NCI-H2227 (cell line): ENCODE results near the gene DIAPH1.
A peak's percentile ranks its signal among the peaks of the same experiment; 100 is the strongest.

ENCODE experiments used
- DNase-seq: peaks from one replicate; lab custom pipeline; 2025; ENCODE audit not compliant: unreplicated experiment; lab: John Stamatoyannopoulos, UW

DIAPH1 gene

GRCh38 chr5:141618804-141619554 is at the start of gene DIAPH1:
Gene DIAPH1 (minus strand): TSS chr5:141619000. CDS start chr5:141618914, 86 bp downstream.
- peak; percentile 96 for DNase-seq

DNA sequence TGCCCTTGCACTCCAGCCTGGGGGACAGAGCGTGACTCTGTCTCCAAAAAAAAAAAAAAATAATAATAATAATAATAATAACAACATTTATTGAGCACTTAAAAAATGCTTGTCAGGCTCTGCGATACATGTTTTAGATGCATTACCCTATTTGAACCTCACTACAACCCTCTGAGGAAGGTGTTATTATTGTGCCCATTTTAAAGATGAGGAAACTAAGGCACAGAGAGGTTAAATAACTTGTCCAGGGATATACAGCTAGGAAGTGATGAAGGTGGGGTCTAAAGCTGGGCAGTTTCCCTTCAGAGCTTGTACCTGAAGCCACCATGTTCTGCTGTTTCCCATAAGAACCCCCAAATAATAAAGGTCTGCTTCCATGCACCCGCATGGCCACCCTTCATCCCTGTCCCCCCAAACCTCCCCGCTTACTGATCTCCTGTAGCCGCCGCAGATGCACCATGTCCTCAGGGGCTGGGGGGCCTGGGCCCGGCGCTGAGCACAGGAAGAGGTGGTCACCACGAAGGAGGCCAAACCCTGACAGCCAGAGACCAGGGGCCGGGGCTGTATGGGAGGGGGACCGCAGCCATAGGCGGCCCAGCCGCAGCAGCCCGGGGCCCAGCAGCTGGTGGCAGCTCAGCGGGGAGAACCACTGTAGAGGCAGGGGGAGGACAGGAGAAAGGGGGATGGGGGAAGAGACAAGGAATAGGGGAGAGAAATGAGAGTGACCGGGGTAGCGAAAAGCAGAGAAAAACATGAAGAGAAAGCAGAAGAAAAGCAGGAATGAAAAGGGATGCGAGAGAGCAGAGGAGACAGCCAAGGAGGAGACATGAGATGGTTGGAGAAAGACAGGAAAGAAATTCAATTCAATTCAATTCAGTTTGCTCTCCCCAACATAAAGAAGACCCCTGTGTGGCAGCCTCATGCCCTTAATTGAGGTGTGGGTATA is 47.5 kb upstream of the DIAPH1 start:
- DNase-seq, result no peak

DNA sequence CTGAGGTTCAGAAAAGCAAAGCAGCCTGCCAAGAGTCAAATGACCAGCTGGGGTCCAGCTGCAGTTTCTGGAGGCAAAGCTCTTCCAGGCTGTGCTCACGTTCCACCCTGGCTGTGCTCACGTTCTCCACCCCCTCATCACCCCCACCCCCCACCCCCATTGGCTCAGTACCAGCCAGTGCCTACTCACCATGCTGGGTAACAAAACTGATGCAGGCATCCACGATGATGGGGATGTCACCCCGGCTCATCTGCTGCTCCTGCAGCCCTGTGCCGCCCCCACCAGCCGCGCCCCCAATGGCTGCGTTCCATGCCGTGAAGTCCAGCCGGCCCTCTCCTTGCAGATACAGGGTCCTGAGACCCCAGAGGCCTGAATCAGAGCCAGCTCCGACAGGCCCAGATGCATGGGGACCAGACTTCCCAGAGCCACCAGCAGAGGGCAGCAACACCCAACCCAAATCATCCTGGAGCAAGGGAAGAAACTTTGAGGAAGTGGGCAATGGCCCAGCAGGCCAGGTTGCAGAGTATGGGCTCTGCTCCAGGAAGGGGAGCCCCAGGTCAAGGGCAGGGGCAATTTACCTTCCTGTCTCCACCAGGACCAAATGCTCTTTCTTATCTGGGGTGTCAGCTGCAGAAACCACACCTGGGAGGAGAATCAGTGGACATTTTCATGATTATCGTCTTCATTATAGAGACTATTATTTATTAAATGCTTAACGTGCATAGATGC is 46.1 kb upstream of the DIAPH1 start:
- peak; percentile 64 for DNase-seq

DNA sequence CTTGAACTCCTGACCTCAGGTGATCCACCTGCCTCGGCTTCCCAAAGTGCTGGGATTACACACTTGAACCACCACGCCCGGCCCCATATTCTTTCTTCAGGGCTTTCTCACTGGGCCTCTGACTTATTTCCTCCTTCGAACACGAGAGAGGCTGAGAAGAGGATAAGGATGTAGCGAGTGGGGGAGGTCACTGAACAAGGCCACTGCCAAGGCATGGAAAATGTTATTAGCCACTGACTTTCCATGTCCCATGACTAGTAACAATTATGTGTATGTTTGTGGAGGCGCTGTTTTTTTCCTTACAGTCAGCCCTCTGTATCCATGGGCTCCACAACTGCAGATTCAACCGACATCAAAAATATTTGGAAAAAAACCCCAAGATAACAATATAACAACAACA is 44.7 kb upstream of the DIAPH1 start:
- no peak for DNase-seq

DNA sequence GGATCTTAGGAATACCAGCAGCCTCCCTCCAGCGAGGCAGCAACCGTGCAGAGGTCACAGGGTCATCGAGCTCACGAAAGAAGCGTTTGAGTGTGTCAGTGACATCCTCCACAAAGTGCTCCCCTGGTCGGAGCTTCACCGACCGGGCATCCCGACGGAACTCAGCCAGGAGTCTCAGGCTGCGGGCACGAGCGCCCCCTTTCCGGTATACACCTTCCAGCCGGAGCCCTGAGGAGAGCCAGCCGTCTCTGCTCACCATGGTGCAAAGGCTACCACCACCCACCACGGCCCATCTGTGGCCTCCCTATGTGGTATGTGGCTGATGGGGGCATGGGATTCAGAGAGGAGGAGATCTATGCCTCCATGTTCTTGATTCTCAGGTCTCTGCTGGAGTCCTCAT is 43.2 kb upstream of the DIAPH1 start:
- DNase-seq, result no peak

GRCh38 chr5:141657937-141658545 is 39.2 kb upstream of the DIAPH1 start:
- no peak for DNase-seq

DNA sequence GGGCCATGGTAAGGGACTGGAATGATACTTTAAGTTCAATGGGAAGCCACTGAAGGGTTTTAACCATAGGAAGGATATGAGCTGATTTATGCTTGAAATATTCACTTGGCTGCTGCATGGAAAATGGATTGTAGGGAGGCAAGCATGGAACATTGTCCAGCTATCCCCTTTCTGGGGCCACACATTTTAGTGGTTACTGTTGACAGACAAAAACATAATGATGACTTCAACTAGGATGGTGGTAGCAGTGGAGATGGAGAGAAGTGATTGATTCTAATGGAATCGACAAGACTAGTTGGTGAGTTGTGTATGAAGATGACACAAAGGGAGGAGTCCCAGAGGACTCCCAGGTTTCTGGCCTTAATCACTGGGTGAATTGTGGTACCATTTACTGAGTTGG is 38.6 kb upstream of the DIAPH1 start:
- no peak for DNase-seq

DNA sequence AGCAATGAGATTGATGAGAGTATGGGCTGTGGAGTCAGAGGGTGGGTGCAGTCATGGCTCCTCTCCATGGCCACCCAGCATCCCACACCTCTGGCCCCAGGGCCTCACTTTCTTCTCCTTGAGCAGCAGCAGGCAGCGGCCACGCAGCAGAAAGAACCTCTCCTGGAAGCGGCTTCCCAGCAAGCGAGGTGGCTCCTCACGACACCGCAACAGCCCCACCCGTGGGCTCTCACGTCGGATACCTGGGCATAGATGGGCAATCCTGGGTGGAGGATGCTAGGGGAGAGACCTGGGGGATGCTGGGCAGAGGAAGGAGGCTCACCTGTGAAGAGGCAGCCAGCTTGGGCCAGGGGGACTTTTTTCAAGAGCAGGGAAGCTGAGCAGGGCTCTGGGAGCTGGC is 37.6 kb upstream of the DIAPH1 start:
- no peak for DNase-seq

DNA sequence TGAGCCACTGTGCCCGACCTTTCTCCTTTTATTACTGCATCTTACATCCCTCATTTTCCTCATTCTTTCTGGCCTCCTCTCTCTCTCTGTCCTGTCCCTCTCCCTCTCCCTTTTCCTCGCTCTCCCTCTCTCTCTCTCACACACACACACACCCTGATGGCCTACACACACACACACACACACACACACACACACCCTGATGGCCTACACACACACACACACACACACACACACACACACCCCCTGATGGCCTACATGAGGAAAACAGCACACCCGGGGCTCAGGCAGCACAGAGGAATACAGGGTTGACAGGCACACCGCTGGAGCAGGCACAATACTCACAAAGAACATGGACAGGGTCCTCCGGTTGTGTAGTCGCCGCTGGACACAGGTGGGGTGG is 36.2 kb upstream of the DIAPH1 start:
- no peak for DNase-seq

- no peak for DNase-seq
These were observed 35.5 kb upstream of the DIAPH1 start for GRCh38 chr5:141654298-141654697.

DNA sequence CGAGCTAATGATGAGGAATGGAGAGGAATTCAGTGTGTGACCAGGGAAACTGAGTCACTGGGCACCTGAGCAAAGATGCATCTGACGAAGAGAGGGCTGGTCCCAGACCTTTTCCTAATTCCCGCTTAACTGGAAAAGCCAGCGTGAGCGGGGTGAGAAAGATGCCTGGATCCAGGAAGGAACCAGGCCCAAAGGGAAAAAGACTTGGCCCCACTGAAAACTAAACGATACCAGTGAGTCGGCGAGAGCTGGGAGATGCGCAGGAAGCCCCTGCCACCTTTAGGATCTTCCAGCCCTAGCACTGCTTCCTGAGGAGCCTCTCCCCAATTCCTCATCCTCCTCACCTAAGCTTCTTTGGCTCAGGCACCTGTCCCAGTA is 32.9 kb upstream of the DIAPH1 start:
- DNase-seq, result no peak

DNA sequence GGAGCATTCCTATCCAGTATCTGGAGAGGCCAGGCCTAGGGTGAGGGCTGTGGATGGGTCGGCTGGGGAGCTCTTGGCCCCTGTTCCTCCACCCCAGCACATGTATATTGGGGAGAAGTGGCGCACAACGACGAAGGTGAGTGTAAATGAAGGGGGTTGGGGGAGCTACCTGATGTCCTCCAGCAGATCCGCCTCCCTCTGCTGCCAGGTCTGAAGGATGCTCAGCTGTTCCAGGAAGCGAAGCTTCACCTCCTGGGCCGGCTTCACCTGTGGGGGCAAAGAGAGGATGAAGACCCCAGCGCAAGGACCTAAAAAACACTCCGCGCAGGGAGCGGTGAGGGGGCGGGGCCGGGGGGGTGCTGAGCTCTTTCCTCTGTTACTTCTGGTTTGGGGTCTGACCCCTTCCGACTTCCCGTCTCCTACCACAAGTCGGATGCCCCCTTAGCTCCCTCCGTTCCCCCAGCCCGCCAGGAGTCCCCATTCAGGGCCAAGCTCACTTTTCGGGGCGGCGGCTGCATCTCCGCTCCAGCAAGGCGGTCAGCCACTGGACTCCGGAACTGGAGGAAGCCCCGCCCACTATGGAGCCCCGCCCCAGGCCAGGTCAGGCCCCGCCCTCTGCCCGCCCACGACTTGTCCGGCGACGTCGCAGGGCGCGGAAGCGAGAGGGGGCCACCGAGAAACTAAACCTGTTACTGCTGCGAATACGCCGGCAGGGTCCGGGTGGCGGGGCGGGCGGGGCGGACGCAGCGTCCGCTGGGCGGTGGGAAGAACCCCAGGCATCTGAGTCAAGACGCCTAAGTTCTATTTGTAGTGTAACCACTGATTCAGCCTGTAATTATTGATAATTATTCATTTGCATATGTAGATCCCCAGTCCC is 32.3 kb upstream of the DIAPH1 start, which contains the start of gene FCHSD1:
FCHSD1 (minus strand) TSS at position 568 of the 877 bp plus-strand sequence; CDS start at position 518, 50 bp downstream.
- DNase-seq, result peak; percentile 78

DNA sequence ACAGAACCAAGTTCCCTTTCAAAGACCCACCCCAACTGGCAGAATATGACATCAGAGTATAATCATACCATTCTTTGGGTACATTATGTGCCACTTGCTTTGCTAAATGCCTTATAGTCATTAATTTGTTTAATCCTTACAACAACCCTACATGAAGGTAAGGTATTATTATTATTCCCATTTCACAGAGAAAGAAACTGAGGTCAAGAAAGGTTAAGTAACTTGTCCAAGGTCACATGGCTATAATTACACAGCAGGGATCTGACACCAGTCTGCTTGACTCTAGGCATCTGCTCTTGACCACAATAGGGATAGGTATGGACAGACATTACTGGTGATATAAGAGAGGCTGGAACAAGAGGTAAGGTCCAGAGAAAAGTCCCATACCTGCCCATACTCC is 31.2 kb upstream of the DIAPH1 start:
- no peak for DNase-seq

- DNase-seq, result peak; percentile 2
These were observed 30.4 kb upstream of the DIAPH1 start for GRCh38 chr5:141649056-141649688.

DNA sequence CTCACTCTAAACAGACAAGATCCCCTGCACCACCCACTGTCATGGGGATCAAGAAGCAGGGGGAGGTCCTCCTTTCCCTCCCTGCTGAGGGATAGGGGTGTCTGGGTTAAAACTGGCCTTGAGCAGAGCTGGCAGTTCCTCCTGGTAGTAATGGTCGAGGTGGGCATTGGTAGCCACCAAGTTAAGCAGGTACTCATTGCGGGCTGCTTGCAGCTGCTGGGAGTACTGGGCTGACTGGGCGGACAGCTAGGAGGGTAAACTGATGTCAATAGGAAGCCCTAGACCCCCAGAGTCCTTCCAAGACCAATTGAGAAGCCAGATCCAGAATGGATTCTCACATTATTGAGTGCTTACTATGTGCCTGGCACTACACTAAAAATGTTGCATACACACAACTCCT is 29.1 kb upstream of the DIAPH1 start:
- no peak for DNase-seq

GRCh38 chr5:141647242-141647641 is 28.4 kb upstream of the DIAPH1 start:
- no peak for DNase-seq

GRCh38 chr5:141646026-141646425 is 27.2 kb upstream of the DIAPH1 start:
- no peak for DNase-seq

DNA sequence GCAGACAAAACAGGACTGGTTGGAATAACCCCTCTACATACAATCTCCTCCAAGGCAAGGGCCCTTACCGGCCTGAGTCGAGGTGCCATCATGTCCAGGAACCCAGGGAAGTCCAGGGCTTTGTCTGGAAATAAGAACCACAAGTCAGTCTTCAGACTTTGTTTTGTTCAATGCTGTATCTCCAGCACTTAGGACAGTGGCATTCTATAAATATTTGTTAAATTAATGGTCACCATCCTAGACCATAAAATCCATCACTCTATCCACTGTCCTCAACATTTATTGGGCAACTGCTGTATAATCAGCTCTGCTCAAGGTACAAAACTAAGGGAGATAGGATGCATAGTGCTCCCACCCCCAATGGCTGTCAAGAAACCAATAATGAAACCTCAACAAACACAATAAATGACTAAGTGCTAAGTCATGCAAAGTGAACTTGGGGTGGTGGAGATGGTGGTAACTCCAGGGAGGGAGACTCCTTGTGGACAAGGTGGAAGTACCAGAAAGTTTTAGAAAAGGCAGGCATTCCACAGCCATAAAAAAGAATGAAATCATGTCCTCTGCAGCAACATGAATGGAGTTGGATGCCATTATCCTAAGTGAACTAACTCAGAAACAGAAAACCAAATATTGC is 23.0 kb upstream of the DIAPH1 start:
- no peak for DNase-seq

DNA sequence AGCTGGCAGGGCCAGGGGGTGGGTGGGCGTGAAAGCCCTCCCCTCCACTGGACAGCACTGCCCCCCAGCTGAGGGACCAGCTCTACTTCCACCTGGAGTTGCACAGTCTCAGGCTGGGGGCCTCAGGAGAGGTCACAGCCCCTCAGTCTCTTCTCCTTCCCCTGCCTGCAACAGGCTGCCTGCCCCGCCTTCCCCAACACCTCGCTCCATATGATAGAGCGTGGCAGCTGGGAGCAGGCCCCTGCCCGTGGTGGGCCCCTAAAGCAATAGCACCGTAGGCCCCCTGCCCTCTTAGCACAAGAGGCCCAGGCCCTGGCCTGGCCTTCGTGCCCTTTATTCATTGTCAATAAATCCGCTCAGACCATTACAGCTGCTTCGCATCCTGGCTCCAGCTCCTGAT is 21.9 kb upstream of the DIAPH1 start:
- no peak for DNase-seq
